Nucleus accumbens (tissue), 56 donors: ENCODE results near the gene BYSL.
"Not testable (repeated sequence)": the region's sequence is repeated elsewhere in the genome, so short reads cannot be mapped to it uniquely, and the experiment has no call there.

Experiments
- DNase-seq, 56 donors: peaks; one replicate each; lab custom pipeline; 2025; lab: John Stamatoyannopoulos, UW

BYSL gene

DNA sequence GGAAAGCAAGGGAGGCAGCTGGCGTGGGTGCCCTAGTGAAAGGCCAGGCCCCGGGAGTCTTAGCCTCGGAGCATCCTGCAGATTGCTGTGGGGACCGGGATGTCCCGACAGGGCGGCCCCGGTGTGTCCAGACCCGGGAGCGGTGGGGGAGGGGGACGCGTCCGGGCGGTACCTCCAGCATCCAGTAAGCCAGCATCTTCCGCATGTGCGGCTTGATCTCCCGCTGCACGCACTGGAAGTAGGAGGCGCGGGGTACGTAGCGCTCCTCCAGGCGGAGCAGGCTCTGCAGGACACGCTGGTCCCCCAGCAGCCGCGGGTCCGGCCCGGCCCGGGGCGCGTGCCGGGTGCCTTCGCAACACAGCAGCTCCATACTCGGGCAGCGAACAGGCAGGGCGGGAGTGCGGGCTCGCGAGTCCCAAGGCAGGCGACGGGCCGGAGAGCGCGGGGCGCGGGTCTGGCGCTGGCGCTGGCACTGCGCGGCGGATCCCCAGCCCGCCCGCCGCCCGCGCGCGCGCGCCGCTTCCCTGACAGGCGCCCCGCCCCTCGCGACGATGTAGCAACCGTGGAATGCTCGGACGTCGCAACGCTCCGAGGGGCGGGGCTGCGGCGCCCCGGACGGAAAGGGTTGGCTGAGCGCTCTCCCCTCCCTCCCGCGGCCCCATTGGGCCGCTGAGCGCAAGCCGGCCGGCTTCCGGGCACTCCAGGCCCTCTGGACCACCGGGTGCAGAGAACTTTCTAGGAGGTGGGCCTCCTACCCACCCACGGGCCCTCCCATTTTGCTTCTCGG lies 20.2 kb downstream of the BYSL start, which contains the start of gene CCND3:
CCND3 (minus strand) TSS at position 529 of the 787 bp plus-strand sequence; CDS start at position 370, 159 bp downstream.
- peak in 55 of 56 donors; percentile 33 to 94 (median 81) for DNase-seq

DNA sequence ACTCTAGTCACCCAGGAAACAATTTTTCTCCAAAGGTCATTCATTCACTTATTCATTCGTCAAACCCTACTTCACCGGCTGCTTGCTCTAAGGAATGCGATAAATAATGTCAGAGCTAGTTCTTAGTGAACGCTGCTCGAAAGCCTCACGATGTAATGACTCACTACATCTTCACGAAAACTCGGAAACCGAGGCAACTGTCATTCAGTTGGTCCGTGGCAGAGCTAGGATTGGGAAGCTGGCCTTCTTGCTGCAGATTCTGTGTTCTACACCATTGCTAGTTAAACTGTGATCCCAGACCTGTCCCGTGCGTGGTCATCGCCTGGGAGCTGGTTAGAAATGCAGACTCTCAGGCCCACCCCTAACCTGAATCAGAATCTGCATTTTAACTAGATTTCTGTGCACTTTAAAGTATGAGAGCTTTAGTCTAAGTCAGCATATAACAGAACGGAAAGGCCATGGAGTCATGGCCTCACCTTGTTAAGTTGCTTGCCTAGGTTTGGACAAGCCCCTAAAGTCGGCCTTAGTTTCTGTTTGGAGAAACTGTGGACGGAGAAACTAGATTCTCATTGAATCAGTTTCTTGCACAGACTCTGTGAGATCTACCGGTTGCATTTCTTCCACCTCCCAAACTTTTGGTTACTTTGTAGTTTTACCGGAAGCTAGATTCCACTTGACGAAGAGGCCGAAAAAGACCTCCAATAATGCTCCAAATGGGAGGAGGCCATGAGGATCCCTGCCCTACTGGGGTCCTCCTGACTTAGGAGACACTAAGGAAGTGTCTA lies 21.0 kb downstream of the BYSL start:
- peak in 4 of 56 donors; percentile 38 to 58 (median 48) for DNase-seq

DNA sequence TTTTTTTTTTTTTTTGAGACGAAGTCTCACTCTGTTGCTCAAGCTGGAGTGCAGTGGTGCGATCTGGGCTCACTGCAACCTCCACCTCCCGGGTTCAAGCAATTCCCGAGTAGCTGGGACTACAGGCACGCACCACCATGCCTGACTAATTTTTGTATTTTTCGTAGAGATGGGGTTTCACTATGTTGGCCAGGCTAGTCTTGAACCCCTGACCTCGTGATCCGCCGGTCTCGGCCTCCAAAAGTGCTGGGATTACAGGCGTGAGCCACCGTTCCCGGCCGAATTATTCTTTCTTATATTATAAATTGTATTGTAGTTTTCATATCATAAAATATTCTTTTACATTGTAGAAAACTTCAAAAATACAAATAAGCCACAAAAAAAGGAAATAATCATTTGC lies 21.6 kb downstream of the BYSL start:
- DNase-seq: not testable (repeated sequence)

DNA sequence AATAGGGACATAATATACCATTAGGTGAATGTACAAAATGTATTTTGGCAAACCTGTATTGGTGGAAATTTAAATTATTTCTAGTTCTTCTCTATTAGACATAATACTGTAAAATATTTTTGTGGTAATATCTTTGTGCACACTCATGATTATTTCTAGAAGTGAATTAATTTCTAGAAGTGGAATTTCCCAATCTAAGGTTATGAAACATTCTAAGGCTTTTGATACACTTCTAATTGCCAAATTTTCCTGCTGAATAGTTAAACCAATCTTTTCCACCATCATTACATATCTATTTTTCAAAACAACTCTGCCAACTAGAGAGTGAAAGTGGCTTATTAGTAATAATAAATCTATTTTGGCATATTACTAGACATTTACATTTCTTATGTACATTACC lies 22.2 kb downstream of the BYSL start:
- no peak for DNase-seq

DNA sequence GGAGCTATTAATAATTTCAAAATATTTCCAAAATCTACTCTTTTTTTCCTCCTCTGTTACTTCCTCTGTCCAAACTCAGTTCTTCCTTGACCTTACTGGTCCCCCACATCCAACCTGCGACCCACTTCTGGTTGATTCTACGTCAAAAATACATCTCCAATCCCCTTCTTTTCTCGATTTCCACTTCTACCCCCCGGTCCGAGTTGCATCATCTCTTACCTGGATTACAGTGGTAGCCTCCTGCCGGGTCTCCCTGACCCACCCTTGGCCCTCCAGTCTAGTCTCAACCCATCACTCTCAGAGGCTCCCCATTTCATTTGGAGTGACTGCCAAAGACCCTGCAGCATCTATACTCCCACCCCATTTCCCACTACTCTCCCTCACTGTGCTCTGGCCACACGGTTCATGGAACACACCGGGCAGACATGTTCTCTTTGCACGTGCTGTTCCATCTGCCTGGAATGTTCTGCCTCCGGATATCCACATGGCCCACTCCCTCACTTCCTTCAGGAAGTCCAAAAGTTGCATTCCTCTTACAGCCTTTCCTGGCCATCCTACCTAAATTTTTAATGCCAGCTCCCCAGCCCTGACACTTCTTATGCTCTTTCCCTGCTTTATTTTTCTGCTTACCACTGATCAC lies 26.4 kb downstream of the BYSL start:
- no peak for DNase-seq

DNA sequence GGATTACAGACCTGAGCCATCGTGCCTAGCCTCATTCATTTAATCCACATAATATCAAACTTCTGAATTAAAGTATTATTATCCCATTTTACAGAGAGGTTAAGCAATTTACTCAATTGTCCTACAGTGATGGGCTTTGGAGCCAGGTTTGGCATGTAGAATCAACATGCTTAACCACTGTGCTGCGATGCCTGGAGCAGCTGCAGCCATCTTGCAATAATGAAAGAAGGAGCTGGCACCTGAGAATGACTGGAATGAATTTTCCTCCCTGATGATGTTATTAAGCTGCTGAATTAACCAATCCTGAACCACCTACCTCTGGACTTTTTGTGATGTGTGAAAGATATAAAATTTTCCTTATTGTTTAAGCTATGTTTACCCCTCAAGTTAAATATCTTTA lies 33.4 kb downstream of the BYSL start:
- DNase-seq: no peak

DNA sequence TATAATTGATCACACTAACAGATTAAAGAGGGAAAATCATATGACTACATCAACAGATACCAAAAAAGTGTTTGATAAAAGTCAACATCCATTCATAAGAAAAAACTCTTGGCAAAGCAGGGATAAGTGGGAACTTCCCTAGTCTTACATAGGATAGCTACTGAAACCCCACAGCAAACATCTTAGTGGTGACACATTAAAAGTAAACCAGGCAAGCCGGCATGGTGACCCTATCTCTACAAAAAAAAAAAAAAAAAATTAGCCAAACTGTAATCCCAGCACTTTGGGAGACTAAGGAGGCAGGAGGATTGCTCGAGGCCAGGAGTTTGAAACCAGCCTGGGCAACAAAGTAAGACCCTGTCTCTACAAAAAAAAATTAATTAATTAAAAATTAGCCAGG lies 34.1 kb downstream of the BYSL start:
- no peak for DNase-seq

DNA sequence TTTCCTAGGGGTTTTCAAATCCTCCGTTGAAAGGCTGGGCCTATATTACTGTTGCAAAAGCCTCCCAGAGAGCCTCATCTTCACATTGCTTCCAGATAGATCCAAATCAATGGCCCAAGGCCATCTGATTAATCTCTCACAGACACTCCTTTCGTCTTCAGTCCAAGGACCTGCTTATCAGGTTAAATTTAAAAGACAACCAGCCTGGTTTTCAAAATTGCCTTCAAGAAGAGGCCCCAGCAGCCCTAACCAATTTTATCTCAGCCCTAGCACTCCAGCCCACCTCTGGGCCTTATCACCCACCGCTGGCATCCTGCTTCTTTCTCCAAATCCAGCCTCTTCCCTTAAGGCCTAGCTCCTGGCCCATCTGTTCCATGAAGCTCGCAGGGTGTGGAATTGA lies 35.8 kb downstream of the BYSL start:
- no peak for DNase-seq

DNA sequence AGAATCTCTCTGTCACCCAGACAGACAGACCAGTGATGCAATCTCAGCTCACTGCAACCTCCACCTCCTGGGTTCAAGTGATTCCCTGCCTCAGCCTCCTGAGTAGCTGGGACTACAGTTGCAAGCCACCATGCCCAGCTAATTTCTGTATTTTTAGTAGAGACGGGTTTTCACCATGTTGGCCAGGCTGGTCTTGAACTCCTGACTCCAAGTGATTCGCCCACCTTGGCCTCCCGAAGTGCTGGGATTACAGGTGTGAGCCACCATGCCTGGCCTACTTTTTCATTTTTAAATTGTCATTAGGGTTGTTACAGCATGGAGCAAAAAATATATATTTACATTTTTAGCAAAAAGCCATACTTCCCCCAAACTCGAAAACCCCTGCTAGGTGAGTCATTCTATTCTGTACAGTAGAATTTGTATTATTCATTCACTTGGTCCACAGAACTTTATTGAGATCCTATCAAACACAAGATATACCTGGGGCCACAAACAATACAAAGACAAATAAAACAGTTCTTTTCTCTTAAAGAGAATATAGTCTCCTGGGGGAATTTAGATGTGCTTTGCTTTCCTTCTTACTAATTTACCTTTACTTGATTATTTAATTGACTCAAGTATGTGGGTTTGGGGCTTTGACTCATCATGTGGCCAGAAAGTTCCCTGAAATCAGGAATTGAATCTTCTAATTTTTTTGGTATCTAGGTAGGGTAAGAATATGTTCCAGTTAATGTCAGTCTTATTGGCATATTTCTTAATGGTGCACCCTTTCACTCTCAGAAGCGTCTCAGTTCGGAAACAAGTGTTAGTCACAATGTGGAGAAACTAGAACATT lies 36.9 kb downstream of the BYSL start:
- DNase-seq: no peak

DNA sequence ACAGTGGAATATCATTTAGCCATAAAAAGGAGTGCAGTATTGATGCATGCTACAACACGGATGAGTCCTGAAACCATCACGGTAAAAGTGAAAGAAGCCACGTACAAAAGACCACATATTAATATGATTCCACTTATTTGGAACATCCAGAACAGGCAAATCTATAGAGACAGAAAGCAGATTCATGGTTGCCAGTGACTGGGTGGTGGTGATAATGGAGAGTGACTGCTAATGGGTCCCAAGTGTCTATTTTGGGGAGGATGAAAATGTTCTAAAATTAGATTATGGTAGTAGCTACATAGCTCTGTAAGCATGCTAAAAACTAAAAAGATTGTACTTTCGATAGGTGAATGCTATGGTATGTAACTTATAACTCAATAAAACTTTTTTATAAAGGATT lies 38.7 kb downstream of the BYSL start:
- DNase-seq: no peak

DNA sequence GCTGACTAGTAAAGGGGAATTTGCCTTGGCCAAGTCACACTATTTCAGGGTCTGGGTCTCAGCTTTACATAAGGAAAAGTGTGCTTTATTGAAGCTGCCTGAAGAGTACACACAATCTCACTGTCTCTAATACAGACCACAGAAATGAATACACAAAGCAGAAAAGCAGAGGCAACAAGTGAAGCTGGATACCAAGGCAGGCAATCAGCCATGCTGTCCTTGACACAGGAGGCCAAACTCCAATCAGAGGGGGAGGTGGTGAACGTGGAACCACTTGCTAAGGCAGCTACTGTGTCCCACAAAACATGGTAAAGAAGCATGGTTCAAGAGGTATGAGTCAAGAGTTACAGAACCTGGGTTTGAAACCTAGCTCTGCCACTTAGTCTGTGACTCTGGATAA lies 42.1 kb downstream of the BYSL start:
- no peak for DNase-seq

DNA sequence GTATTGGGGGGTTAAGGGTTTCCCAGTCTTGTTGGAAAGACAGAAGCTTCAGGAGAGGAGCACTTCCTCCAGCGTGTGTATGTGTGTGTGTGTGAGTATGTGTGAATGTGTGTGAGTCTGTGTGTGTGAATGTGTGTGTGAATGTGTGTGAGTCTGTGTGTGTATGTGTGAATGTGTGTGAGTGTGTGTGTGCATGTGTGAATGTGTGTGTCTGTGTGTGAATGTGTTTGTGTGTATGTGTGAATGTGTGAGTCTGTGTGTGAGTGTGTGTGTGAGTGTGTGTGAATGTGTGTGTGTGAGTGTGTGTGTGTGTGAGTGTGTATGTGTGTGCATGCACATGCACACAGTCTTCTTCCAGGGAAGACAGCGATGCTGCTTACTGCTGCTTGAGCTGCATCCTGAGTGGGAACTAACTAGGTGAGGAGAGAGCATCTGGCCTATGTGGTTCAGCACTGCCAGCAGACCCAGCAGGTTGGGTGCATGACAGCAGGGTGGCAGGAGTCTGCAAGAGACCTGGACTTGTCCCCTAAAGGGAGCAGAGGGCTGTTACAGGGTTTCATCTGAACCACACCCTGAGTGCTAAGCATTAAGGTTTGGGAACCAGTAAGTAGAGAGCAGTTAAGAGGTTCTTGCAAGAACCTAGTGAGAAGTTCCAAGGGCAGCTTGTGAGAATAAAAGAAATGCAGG lies 43.0 kb downstream of the BYSL start:
- no peak for DNase-seq

DNA sequence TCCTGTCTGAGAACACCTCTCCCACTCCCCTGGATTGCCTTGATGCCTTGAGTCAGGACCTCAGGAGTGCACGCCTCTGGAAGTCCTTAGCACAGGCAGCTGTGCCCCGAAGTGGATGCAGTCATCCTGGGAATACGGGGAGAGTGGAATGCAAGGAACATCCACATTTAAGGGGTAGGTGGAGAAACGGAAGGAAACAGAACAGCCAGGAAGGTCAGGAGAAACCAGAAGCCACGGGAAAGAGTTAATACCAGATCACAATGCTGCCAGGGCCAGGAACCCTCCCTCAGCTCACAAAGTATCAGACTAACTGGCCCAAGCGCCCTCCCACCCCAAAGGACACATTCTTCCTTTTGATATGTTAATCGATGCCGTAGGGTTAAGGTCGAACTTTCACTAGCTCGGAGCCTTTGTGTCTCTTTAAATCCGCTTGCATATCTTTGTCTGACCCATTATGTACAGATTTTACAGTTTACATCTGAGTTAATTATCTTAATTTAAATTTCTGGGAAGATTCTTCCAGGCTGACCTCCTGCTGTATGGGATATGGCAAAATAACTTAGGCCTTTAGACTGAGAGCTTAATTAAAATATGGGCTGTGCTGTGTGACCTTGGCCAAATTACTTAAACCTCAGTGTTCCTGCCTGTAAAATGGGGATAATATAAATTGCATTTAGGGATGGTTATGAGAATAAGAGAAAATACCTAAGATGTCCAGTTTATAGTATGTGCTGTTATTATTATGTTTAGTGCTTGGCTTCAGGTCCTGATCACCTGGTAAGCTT lies 44.3 kb downstream of the BYSL start:
- DNase-seq: no peak

DNA sequence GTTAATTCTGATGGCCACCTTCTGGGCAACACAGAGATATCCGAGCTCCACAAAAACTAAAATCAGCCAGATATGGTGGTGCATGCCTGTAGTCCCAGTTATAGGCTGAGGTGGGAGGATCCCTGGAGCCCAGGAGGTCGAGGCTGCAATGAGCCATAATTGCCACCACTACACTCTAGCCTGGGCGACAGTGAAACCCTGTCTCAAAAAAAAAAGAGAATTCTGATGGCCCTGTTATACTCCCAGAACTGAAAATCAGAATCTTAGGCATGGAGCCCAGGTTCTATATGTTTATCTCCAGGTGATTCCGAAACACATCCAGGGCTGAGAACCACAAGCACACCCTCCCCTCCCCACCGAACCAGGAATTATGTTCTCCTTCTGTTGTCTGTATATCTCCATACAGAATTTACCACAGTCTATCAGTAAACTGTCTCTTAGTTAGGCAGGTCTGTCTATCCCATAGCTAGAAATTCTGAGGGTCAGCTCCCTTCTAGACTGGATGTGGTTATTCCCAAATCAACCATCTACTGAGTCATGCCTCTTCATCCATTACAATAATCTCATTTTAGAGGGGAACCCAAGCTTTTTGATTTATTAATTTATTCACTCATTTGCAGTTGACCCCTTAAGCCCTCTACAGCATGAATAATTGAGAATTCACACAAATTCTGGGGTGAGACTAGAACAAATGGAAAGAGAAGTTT lies 45.1 kb downstream of the BYSL start:
- no peak for DNase-seq

DNA sequence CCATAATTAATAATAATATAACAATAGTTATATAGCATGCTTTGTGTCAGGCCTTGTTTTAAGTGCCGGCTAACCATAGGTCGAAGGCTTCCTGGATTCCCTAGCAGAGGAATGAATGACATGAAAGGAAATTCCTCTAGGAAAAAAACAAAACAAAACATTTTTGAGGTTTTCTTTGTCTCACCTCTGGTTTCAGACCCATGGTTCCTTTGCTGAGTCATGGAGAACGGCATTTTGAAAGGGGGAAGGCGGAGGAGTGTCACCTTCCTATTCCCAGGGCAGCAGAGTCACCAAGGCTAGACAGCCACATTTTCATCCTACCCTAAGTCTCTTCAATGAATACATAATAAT lies 45.6 kb downstream of the BYSL start:
- no peak for DNase-seq

DNA sequence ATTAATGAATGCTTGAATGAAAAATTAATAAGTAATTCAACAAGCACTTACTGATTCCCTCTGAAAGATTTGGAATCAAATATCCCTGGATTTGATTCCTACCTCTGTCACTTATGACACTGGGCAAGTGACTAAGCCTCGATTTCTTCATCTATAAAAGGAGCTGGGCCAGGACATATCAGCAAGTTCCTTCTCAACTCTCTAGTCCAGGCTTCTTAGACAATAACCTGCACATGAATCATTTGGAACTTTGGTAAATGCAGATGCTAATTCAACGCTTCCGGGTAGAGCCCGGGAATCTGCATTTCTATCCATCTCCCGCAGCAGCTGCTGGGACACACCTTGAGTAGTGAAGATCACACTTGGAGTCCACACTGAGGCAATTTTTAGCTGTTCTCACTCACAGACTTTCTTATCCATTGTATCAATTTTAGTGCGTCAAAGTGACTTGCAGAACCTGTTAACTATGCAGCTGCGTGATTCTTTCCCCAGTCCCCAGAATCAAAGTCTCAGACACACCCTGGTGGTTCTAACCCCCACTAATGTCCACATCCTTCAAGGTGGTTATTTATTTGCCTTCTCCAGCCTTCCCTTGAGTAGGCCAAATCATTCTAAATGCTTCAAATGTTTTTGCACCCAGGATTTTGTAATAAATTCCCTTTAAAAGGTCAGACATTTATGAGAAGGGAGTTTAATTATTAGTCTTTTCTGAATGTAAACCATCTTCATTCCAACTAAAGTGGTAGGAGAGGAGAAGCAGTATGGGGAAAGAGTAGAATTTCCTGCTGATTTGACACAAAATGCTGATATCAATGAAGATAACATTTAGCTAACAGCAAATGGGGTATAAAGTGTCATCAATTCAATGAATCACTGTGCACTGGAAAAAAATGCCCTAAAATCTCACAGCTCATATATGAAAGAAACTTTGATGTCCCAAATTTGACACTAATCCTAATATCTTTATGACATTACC lies 46.3 kb downstream of the BYSL start:
- no peak for DNase-seq

DNA sequence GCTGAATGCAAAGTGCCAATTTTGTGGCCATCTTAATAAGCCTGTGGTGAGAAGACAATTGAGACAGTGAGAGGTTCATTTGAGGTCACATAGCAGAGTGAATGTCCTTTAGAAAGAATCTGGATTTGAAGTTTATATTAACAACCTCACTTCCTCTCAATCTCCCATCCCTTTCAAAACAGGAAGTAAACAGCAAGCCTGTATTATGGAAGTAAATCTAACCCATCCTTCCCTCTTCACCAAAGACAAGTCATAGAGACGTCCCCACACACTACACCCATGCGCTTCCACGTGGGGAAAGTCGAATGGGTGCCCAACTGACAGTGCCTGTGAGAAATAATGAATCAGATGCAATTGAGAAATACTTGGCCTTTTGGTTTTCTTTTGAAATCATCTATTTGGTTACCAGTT lies 49.1 kb downstream of the BYSL start:
- DNase-seq: peak in 4 of 56 donors; percentile 1 to 12 (median 7)
